GM18870 (cell line): ENCODE measurements around the gene PRR30.
A peak's percentile ranks its signal among the peaks of the same experiment; 100 is the strongest.

Source experiments
- ATAC-seq: cut with Tn5 transposase; IDR thresholded peaks from one replicate; pipeline ENCODE4 v1.9.1; 2021; ENCODE audit warnings: moderate library complexity; ENCODE audit not compliant: unreplicated experiment

The PRR30 gene

GRCh38 chr2:27155069-27155520 lies 15.9 kb upstream of the PRR30 start:
- no peak for ATAC-seq

GRCh38 chr2:27154488-27154887 lies 15.3 kb upstream of the PRR30 start:
- ATAC-seq: no peak

DNA sequence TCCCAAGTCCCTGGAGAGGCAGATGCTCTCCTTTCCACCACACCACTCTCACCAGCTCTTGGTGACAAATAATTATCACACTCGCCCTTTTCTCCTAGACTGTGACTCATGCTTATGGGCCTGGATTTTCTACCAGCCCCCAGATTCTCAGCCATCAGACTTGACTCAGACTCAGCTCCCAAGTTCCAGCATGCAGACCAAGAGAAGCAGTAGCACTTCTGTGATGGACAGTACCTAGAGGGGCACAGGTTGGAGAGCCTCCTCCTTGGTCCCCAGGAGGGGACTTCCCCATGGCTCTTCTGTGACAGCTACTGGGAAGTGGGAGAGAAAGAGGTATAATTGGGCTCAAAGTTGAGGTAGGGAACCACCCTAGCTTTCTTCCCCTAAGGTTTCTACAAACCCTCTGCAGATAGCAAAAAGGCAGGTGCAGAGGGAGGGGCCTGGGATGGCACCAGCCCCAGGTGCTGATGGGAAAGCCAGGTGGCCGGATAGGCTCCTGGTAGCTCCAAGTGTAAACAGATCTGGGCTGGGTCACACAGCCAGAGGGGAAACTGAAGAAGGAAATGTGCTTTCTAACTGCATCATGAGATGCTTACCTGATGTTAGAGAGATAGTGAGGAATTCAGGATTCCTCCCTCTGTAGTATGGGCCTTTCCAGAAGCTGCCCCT lies 13.7 kb upstream of the PRR30 start:
- no peak for ATAC-seq

GRCh38 chr2:27152102-27152795 lies 13.0 kb upstream of the PRR30 start:
- ATAC-seq: no peak

GRCh38 chr2:27150639-27151230 lies 11.5 kb upstream of the PRR30 start:
- no peak for ATAC-seq

GRCh38 chr2:27149570-27150405 lies 10.6 kb upstream of the PRR30 start:
- ATAC-seq: no peak

- no peak for ATAC-seq
Observed at GRCh38 chr2:27148801-27149439, 9.7 kb upstream of the PRR30 start, which contains the start of gene TCF23. TCF23 (plus strand) TSS chr2:27149004; CDS start chr2:27149134, 130 bp downstream.

- no peak for ATAC-seq
Observed at GRCh38 chr2:27147935-27148334, 8.7 kb upstream of the PRR30 start.

GRCh38 chr2:27145682-27146081 lies 6.5 kb upstream of the PRR30 start:
- ATAC-seq: no peak

- ATAC-seq: no peak
Observed at GRCh38 chr2:27143285-27143684, 4.1 kb upstream of the PRR30 start.

DNA sequence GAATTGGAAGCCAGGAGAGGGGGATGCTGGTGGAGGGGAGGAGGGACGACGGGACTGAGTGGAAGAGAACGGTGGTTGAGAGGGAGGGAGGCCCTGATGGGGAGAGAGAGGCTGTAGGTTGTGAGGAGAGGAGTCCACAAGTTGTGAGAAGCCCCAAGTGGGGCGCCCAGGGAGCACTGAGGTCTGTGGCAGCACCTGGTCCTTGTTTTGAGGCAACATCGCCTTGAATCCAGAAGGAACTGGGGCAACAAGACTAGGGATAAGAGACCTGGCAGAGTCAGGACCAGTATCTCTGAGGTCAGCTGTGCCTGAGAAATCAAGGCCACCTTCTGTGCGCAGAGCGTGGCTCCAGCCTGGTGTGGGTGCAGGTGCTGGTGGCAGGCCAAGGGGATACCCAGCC lies 1.1 kb downstream of the PRR30 start:
- no peak for ATAC-seq

- ATAC-seq: no peak
Observed at GRCh38 chr2:27137322-27137935, 1.8 kb downstream of the PRR30 start.

DNA sequence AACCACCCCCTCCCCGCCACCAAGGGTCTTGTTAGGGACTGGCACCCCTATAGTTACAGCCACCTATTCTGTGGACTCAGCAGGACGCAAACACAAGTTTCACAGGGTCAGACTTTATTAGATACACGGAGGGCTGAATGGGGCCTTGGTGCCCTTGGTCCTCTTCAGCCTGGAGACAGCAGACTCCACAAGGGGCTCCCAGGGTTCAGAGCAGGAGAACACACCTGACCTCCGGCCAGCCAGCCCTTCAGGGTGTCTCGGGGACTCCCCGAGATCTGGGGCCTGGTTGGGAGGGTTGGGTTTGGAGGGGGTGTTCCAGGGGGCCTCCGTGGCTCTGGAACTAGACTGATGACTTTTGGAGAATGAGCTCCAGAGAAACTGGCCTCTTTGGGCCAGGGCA lies 2.5 kb downstream of the PRR30 start:
- no peak for ATAC-seq

- ATAC-seq: no peak
Observed at GRCh38 chr2:27135478-27135955, 3.7 kb downstream of the PRR30 start.

DNA sequence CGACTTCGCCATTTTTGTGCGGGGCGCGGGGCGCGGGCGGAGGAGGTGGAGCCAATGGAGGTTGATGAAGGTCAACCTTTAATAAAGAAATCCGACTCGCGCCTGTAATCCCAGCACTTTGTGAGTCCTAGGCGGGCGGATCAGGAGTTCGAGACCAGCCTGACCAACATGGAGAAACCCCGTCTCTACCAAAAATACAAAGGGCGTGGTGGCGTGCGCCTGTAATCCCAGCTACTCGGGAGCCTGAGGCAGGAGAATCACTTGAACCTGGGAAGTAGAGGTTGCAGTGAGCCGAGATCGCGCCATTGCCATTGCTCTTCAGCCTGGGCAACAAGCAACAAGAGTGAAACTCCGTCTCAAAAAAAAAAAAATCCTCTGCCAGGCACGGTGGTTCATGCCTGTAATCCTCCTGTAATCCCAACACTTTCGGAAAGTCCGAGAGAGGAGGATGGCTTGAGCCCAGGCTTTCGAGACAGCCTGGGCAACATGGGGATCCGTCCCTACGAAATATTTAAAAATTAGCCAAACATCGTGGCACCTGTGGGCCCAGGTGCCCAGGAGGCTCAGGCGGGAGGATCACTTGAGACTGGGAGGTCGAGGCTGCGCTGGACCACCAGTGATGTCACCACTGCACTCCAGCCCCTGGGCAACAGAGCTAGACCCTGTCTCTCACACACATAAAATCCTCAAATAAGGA lies 4.3 kb downstream of the PRR30 start:
- no peak for ATAC-seq

DNA sequence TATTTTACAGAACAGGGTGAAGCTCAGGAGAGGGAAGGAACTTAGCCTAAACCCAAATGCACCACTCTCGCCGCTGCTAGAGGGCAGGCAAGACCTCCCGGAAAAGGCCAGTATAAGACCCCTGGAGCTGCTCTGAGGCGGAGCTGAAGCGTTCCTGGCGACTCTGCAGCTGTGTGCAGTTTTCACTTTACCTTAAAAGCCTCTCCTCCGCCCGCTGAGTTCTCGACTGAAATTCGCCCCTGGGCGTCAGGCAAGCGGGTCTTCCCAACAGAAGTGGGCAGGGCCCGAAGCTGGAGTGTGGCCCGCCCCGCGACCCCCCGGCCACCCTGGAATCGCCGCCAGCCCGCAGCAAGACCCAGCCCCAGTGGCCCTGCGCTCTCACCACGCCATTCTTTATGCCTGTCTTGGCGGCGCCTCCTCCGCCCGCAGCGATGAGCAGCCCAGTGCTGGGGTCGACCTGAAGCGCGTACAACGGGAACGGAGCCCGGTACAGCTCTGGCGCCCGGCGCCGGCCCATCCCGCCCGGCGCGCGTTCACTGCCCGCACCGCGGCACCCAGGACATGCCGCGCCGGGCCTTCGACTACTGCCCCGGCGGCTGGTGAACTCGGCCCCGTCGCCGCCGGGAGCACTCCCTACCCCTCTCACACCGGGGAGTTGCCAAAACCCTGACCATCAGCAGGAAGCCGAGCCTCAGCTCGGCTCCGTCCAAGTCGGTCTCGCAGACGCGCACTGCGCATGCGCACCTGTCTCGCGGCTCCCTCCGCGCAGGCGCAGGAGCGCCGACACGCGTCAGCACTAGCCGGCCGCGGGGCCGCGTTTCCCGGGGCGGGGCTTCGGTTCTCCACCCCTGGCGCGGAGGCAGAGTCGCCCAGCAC lies 5.1 kb downstream of the PRR30 start, which contains the start of gene PREB:
PREB (minus strand) TSS at position 732 of the 876 bp plus-strand sequence; CDS start at position 517, 215 bp downstream.
- ATAC-seq: peak; percentile 54

GRCh38 chr2:27133195-27133875 lies 5.9 kb downstream of the PRR30 start:
- ATAC-seq: no peak

DNA sequence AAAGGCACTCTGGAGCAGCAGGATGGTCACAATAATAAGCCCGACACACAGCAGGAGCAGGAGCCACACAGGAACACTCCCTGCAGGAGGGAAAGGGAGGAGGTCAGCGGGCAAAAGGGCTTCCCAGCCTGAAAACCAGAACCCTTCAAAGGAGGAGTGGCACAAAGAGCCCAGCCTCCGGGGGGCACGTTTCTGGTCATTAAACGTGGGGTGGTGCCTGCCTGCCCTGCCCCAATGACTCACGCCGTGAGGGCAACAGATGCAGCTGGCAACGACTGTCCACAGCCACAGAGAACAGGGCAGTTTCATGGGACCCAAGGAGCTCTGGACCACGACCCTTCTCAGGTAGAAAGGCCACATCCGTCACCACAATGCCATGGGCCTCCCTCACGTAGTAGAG lies 7.8 kb downstream of the PRR30 start:
- no peak for ATAC-seq
